Measurements from ENCODE around the gene PRKCE.

The PRKCE gene

GRCh38 chr2:45651415-45652089 is at the start of gene PRKCE:
Gene PRKCE, plus strand, starts transcription at chr2:45651675.
- no peak for DNase-seq

GRCh38 chr2:45602624-45603023 is 48.9 kb upstream of the PRKCE start:
- DNase-seq = no peak

GRCh38 chr2:45605116-45605515 is 46.4 kb upstream of the PRKCE start:
- DNase-seq = no peak

GRCh38 chr2:45606796-45607195 is 44.7 kb upstream of the PRKCE start:
- no peak for DNase-seq

- DNase-seq = no peak
Measured at GRCh38 chr2:45607701-45608100, 43.8 kb upstream of the PRKCE start.

- DNase-seq = peak; percentile 55
Measured at GRCh38 chr2:45610281-45611019, 41.0 kb upstream of the PRKCE start.

- DNase-seq = peak; percentile 90
Measured at GRCh38 chr2:45611020-45611859, 40.2 kb upstream of the PRKCE start, which contains the start of gene SRBD1. Gene SRBD1, minus strand, starts transcription at chr2:45611267. Its CDS starts 5,826 bp downstream, at chr2:45605441.

GRCh38 chr2:45612285-45612684 is 39.2 kb upstream of the PRKCE start:
- DNase-seq = no peak

- DNase-seq = no peak
Measured at GRCh38 chr2:45612731-45613130, 38.7 kb upstream of the PRKCE start.

- no peak for DNase-seq
Measured at GRCh38 chr2:45614330-45614729, 37.1 kb upstream of the PRKCE start.

GRCh38 chr2:45614871-45615415 is 36.5 kb upstream of the PRKCE start:
- DNase-seq = no peak

- no peak for DNase-seq
Measured at GRCh38 chr2:45616658-45617411, 34.6 kb upstream of the PRKCE start.

GRCh38 chr2:45617496-45617895 is 34.0 kb upstream of the PRKCE start:
- DNase-seq = no peak

- no peak for DNase-seq
Measured at GRCh38 chr2:45622336-45623075, 29.0 kb upstream of the PRKCE start.

- DNase-seq = no peak
Measured at GRCh38 chr2:45623098-45623497, 28.4 kb upstream of the PRKCE start.

GRCh38 chr2:45625824-45626223 is 25.7 kb upstream of the PRKCE start:
- DNase-seq = no peak

- no peak for DNase-seq
Measured at GRCh38 chr2:45626387-45627221, 24.9 kb upstream of the PRKCE start.

GRCh38 chr2:45627911-45628310 is 23.6 kb upstream of the PRKCE start:
- no peak for DNase-seq

- DNase-seq = no peak
Measured at GRCh38 chr2:45629971-45630370, 21.5 kb upstream of the PRKCE start.

- DNase-seq = no peak
Measured at GRCh38 chr2:45631319-45631718, 20.2 kb upstream of the PRKCE start.

- DNase-seq = no peak
Measured at GRCh38 chr2:45631955-45632354, 19.5 kb upstream of the PRKCE start.

Measured in NCI-H446 treated with DMSO at 0.1 percent for 48 hours (cell line).